HEK293 (cell line): ENCODE data around the gene MLPH.

ENCODE experiments used
- CTCF ChIA-PET: fragments of 350-600 bp; formaldehyde crosslinking; extraction: SDS; loops from one replicate; lab custom pipeline; 2021; ENCODE audit warnings: antibody characterized with exemption; lab: Yijun Ruan, JAX
- POLR2A ChIA-PET: fragments of 300-600 bp; formaldehyde crosslinking; extraction: SDS; loops from one replicate; lab custom pipeline; 2020; ENCODE audit warnings: antibody characterized with exemption, inconsistent platforms; lab: Yijun Ruan, JAX
- H3K27ac ChIP-seq: fragments of 200-500 bp; sonication (Bioruptor generic); 2 replicates; pipeline ENCODE4 v1.5.1; 2014; ENCODE audit warnings: low read depth, low read length, control low read depth, inconsistent platforms; ENCODE audit errors: extremely low read depth
- H3K36me3 ChIP-seq, 2 experiments: fragments of 200-500 bp in 1 of 2; sonication (Bioruptor generic) in 1 of 2; 1 replicate in 1 of 2; 2 replicates in 1 of 2; pipeline ENCODE4 v1.5.1; 2014 to 2017; ENCODE audit warnings: inconsistent platforms in 2 of 2, low read length in 2 of 2; ENCODE audit not compliant: control insufficient read depth in 2 of 2, insufficient read depth in 1 of 2
- H3K4me1 ChIP-seq: fragments of 200-500 bp; sonication (Bioruptor generic); 2 replicates; pipeline ENCODE4 v1.5.1; 2014; ENCODE audit warnings: mild to moderate bottlenecking, low read length, inconsistent platforms; ENCODE audit not compliant: control insufficient read depth, insufficient read depth
- H3K4me3 ChIP-seq: 2 replicates; pipeline ENCODE4 v1.5.1; 2011; ENCODE audit warnings: low read depth, mild to moderate bottlenecking, control low read depth, low read length, moderate library complexity
- H3K9me3 ChIP-seq: fragments of 200-500 bp; sonication (Bioruptor generic); 2 replicates; pipeline ENCODE4 v1.5.1; 2014; ENCODE audit warnings: low read depth, low read length, inconsistent platforms; ENCODE audit not compliant: control insufficient read depth, insufficient read depth
- GLI2 ChIP-seq: fragments of 450-650 bp; formaldehyde crosslinking; IDR thresholded peaks from 2 replicates; pipeline ENCODE4; 2017; ENCODE audit warnings: missing biosample characterization, missing genetic modification characterization, low read depth, borderline replicate concordance
- KLF7 ChIP-seq: fragments of 450-650 bp; formaldehyde crosslinking; IDR thresholded peaks from 2 replicates; pipeline ENCODE4 v1.5.1; 2016; ENCODE audit warnings: missing biosample characterization, missing genetic modification characterization, borderline replicate concordance
- REPIN1 ChIP-seq: fragments of 450-650 bp; formaldehyde crosslinking; IDR thresholded peaks from 2 replicates; pipeline ENCODE4 v1.5.1; 2017; ENCODE audit warnings: missing biosample characterization, missing genetic modification characterization, low read depth
- SCRT2 ChIP-seq: fragments of 450-650 bp; formaldehyde crosslinking; IDR thresholded peaks from 2 replicates; pipeline ENCODE4 v1.5.1; 2016; ENCODE audit warnings: missing biosample characterization, missing genetic modification characterization
- ZFP3 ChIP-seq: fragments of 450-650 bp; formaldehyde crosslinking; IDR thresholded peaks from 2 replicates; pipeline ENCODE4 v1.5.1; 2016; ENCODE audit warnings: low read depth, missing biosample characterization, missing genetic modification characterization
- ZIC2 ChIP-seq: fragments of 450-650 bp; formaldehyde crosslinking; IDR thresholded peaks from 2 replicates; pipeline ENCODE4 v1.5.1; 2016; ENCODE audit warnings: missing biosample characterization, missing genetic modification characterization
- ZNF10 ChIP-seq: fragments of 450-650 bp; formaldehyde crosslinking; IDR thresholded peaks from 2 replicates; pipeline ENCODE4 v1.5.1; 2017; ENCODE audit warnings: missing biosample characterization, missing genetic modification characterization
- ZNF112 ChIP-seq: fragments of 450-650 bp; formaldehyde crosslinking; IDR thresholded peaks from 2 replicates; pipeline ENCODE4 v1.5.0; 2017; ENCODE audit warnings: missing biosample characterization, missing genetic modification characterization
- ZNF133 ChIP-seq: fragments of 450-650 bp; formaldehyde crosslinking; IDR thresholded peaks from 2 replicates; pipeline ENCODE4 v1.5.1; 2016; ENCODE audit warnings: missing biosample characterization, missing genetic modification characterization
- ZNF175 ChIP-seq: fragments of 450-650 bp; formaldehyde crosslinking; IDR thresholded peaks from 2 replicates; pipeline ENCODE4 v1.5.1; 2016; ENCODE audit warnings: missing biosample characterization, missing genetic modification characterization
- ZNF274 ChIP-seq, 2 experiments: fragments of 200-500 bp in 1 of 2; fragments of 450-650 bp in 1 of 2; sonication (Bioruptor generic) in 1 of 2; formaldehyde crosslinking in 1 of 2; IDR thresholded peaks; 2 replicates each; pipeline versions ENCODE4 v1.5.1 to v1.6.1; 2014 to 2016; ENCODE audit warnings: borderline replicate concordance in 1 of 2, inconsistent platforms in 1 of 2, low read length in 1 of 2, missing biosample characterization in 1 of 2, missing genetic modification characterization in 1 of 2
- ZNF404 ChIP-seq: fragments of 450-650 bp; formaldehyde crosslinking; IDR thresholded peaks from 2 replicates; pipeline ENCODE4 v1.5.1; 2017; ENCODE audit warnings: missing biosample characterization, missing genetic modification characterization
- ZNF423 ChIP-seq: fragments of 450-650 bp; formaldehyde crosslinking; IDR thresholded peaks from 2 replicates; pipeline ENCODE4 v1.5.1; 2016; ENCODE audit warnings: missing biosample characterization, missing genetic modification characterization
- ZNF514 ChIP-seq: fragments of 450-650 bp; formaldehyde crosslinking; IDR thresholded peaks from 2 replicates; pipeline ENCODE4 v1.5.1; 2016; ENCODE audit warnings: missing biosample characterization, missing genetic modification characterization
- ZNF555 ChIP-seq: fragments of 450-650 bp; formaldehyde crosslinking; conservative IDR thresholded peaks from 2 replicates; pipeline ENCODE4 v1.5.1; 2017; ENCODE audit warnings: missing biosample characterization, mild to moderate bottlenecking, missing genetic modification characterization, inconsistent platforms
- ZNF621 ChIP-seq: fragments of 450-650 bp; formaldehyde crosslinking; IDR thresholded peaks from 2 replicates; pipeline ENCODE4 v1.5.1; 2017; ENCODE audit warnings: missing biosample characterization, missing genetic modification characterization
- ZNF654 ChIP-seq: fragments of 450-650 bp; formaldehyde crosslinking; IDR thresholded peaks from 2 replicates; pipeline ENCODE4 v1.5.1; 2016; ENCODE audit warnings: low read depth, missing biosample characterization, missing genetic modification characterization
- ZNF768 ChIP-seq: fragments of 450-650 bp; formaldehyde crosslinking; IDR thresholded peaks from 2 replicates; pipeline ENCODE4 v1.5.1; 2018; ENCODE audit warnings: missing biosample characterization, mild to moderate bottlenecking, missing genetic modification characterization
- TF ChIP-seq, protein P1 (sequence below): fragments of 450-650 bp; formaldehyde crosslinking; IDR thresholded peaks from 2 replicates; pipeline ENCODE4 v1.5.1; 2016; ENCODE audit warnings: missing biosample characterization, missing genetic modification characterization, borderline replicate concordance
- TF ChIP-seq, protein P2 (sequence below): fragments of 450-650 bp; formaldehyde crosslinking; IDR thresholded peaks from 2 replicates; pipeline ENCODE4 v1.5.1; 2016; ENCODE audit warnings: missing biosample characterization, missing genetic modification characterization
- TF ChIP-seq, protein P3 (sequence below): fragments of 450-650 bp; formaldehyde crosslinking; IDR thresholded peaks from 2 replicates; pipeline ENCODE4 v1.5.1; 2016; ENCODE audit warnings: missing biosample characterization, missing genetic modification characterization
- TF ChIP-seq, protein P4 (sequence below): fragments of 450-650 bp; formaldehyde crosslinking; IDR thresholded peaks from 2 replicates; pipeline ENCODE4 v1.5.1; 2016; ENCODE audit warnings: missing biosample characterization, missing genetic modification characterization
- TF ChIP-seq, protein P5 (sequence below): fragments of 450-650 bp; formaldehyde crosslinking; IDR thresholded peaks from 2 replicates; pipeline ENCODE4 v1.5.1; 2016; ENCODE audit warnings: missing biosample characterization, missing genetic modification characterization
- TF ChIP-seq, protein P6 (sequence below): fragments of 450-650 bp; formaldehyde crosslinking; IDR thresholded peaks from 2 replicates; pipeline ENCODE4 v1.5.1; 2016; ENCODE audit warnings: missing biosample characterization, missing genetic modification characterization

MLPH gene

DNA sequence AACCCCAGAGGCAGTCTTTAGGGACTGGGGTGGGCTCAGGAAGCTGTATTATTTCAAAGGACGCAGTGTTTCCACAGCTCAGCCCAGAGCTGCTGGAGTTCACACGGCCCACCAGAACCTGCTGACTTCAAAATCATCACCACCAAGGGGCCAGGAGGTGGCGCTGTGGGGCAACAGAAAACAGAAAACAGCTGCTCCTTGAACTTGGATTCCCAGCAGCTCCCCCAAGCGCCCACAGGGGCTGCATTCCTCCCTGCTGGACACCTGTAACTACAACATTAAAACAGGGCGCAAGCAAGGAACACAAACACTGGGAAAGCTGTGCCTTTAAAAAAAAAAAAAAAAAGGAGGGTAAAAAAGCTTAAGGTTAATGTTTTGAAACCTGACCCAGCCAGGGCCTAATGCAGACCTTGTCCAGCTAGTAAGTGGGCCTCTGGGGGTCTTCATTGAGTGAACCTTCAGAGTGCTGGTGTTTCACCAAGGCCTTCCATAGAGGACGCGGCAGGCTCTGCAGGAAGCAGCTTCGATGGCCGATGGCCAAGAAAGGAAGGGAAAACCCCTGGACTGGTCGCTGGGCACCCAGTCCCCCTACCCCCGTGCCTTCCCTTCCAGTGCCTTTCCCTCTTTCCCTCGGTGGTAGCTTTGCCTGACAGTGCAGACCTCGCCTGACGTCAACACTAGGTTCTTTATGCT is 25.9 kb downstream of the MLPH start:
- ChIA-PET CTCF (interaction anchor here (0.5 to 11.8 kb wide), 77 partner anchors 10 to 1204 kb away, joined by 3 to 256 read pairs (median 4); partner anchors contain the start of genes COPS8 and RAB17), POLR2A (interaction anchor here (0.9 to 1.8 kb wide), 4 partner anchors 10 to 92 kb away, joined by 3 to 6 read pairs (median 3); no protein-coding TSS in a partner anchor)
- Histone ChIP-seq H3K4me1 (no peaks in the 10 kb centered on the region), H3K36me3 (no peaks in the 10 kb centered on the region), H3K9me3 (no peaks in the 10 kb centered on the region), H3K4me3 (no peak overlapping the region), H3K27ac (no peak overlapping the region)
- TF ChIP-seq, protein P1, sequence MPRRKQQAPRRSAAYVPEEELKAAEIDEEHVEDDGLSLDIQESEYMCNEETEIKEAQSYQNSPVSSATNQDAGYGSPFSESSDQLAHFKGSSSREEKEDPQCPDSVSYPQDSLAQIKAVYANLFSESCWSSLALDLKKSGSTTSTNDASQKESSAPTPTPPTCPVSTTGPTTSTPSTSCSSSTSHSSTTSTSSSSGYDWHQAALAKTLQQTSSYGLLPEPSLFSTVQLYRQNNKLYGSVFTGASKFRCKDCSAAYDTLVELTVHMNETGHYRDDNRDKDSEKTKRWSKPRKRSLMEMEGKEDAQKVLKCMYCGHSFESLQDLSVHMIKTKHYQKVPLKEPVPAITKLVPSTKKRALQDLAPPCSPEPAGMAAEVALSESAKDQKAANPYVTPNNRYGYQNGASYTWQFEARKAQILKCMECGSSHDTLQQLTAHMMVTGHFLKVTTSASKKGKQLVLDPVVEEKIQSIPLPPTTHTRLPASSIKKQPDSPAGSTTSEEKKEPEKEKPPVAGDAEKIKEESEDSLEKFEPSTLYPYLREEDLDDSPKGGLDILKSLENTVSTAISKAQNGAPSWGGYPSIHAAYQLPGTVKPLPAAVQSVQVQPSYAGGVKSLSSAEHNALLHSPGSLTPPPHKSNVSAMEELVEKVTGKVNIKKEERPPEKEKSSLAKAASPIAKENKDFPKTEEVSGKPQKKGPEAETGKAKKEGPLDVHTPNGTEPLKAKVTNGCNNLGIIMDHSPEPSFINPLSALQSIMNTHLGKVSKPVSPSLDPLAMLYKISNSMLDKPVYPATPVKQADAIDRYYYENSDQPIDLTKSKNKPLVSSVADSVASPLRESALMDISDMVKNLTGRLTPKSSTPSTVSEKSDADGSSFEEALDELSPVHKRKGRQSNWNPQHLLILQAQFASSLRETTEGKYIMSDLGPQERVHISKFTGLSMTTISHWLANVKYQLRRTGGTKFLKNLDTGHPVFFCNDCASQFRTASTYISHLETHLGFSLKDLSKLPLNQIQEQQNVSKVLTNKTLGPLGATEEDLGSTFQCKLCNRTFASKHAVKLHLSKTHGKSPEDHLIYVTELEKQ (tag by site-specific recombination), result no peak
- TF ChIP-seq ZNF133 (tag by site-specific recombination) (no peak), ZNF514 (tag by site-specific recombination) (no peak), ZIC2 (tag by site-specific recombination) (peak; percentile 38), ZNF654 (peak; percentile 85), ZNF274 (IDR thresholded peaks at IDR 0.05; ENCODE audit: low read length) (no peak), ZNF274 (tag by site-specific recombination; IDR thresholded peaks at IDR 0.05; ENCODE audit: borderline replicate concordance) (no peak), ZNF555 (no peak), ZNF175 (tag by site-specific recombination) (no peak), GLI2 (tag by site-specific recombination) (no peak), REPIN1 (tag by site-specific recombination) (no peak), ZFP3 (tag by site-specific recombination) (no peak), KLF7 (tag by site-specific recombination) (no peak), ZNF423 (tag by site-specific recombination) (no peak), ZNF10 (tag by site-specific recombination) (peak; percentile 46; the same call in 1 of the 2 replicates), SCRT2 (tag by site-specific recombination) (peak; percentile 91), ZNF768 (tag by site-specific recombination) (no peak), ZNF112 (tag by site-specific recombination) (no peak), ZNF621 (tag by site-specific recombination) (no peak), ZNF404 (no peak)
- TF ChIP-seq, protein P2, sequence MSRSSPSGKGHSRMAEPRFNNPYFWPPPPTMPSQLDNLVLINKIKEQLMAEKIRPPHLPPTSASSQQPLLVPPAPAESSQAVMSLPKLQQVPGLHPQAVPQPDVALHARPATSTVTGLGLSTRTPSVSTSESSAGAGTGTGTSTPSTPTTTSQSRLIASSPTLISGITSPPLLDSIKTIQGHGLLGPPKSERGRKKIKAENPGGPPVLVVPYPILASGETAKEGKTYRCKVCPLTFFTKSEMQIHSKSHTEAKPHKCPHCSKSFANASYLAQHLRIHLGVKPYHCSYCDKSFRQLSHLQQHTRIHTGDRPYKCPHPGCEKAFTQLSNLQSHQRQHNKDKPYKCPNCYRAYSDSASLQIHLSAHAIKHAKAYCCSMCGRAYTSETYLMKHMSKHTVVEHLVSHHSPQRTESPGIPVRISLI (tag by site-specific recombination), result no peak
- TF ChIP-seq, protein P3, sequence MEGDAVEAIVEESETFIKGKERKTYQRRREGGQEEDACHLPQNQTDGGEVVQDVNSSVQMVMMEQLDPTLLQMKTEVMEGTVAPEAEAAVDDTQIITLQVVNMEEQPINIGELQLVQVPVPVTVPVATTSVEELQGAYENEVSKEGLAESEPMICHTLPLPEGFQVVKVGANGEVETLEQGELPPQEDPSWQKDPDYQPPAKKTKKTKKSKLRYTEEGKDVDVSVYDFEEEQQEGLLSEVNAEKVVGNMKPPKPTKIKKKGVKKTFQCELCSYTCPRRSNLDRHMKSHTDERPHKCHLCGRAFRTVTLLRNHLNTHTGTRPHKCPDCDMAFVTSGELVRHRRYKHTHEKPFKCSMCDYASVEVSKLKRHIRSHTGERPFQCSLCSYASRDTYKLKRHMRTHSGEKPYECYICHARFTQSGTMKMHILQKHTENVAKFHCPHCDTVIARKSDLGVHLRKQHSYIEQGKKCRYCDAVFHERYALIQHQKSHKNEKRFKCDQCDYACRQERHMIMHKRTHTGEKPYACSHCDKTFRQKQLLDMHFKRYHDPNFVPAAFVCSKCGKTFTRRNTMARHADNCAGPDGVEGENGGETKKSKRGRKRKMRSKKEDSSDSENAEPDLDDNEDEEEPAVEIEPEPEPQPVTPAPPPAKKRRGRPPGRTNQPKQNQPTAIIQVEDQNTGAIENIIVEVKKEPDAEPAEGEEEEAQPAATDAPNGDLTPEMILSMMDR, result peak; percentile 93
- TF ChIP-seq, protein P4, sequence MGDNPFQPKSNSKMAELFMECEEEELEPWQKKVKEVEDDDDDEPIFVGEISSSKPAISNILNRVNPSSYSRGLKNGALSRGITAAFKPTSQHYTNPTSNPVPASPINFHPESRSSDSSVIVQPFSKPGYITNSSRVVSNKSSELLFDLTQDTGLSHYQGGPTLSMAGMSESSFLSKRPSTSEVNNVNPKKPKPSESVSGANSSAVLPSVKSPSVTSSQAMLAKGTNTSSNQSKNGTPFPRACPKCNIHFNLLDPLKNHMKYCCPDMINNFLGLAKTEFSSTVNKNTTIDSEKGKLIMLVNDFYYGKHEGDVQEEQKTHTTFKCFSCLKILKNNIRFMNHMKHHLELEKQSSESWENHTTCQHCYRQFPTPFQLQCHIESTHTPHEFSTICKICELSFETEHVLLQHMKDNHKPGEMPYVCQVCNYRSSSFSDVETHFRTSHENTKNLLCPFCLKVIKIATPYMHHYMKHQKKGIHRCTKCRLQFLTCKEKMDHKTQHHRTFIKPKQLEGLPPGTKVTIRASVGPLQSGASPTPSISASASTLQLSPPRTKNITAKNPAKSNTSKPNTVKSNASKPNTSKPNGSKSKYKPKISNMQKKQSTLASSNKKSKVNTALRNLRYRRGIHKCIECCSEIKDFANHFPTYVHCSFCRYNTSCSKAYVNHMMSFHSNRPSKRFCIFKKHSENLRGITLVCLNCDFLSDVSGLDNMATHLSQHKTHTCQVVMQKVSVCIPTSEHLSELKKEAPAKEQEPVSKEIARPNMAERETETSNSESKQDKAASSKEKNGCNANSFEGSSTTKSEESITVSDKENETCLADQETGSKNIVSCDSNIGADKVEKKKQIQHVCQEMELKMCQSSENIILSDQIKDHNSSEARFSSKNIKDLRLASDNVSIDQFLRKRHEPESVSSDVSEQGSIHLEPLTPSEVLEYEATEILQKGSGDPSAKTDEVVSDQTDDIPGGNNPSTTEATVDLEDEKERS, result no peak
- TF ChIP-seq, protein P5, sequence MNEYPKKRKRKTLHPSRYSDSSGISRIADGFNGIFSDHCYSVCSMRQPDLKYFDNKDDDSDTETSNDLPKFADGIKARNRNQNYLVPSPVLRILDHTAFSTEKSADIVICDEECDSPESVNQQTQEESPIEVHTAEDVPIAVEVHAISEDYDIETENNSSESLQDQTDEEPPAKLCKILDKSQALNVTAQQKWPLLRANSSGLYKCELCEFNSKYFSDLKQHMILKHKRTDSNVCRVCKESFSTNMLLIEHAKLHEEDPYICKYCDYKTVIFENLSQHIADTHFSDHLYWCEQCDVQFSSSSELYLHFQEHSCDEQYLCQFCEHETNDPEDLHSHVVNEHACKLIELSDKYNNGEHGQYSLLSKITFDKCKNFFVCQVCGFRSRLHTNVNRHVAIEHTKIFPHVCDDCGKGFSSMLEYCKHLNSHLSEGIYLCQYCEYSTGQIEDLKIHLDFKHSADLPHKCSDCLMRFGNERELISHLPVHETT, result no peak
- TF ChIP-seq, protein P6, sequence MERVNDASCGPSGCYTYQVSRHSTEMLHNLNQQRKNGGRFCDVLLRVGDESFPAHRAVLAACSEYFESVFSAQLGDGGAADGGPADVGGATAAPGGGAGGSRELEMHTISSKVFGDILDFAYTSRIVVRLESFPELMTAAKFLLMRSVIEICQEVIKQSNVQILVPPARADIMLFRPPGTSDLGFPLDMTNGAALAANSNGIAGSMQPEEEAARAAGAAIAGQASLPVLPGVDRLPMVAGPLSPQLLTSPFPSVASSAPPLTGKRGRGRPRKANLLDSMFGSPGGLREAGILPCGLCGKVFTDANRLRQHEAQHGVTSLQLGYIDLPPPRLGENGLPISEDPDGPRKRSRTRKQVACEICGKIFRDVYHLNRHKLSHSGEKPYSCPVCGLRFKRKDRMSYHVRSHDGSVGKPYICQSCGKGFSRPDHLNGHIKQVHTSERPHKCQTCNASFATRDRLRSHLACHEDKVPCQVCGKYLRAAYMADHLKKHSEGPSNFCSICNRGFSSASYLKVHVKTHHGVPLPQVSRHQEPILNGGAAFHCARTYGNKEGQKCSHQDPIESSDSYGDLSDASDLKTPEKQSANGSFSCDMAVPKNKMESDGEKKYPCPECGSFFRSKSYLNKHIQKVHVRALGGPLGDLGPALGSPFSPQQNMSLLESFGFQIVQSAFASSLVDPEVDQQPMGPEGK (tag by site-specific recombination), result 0 out of 2 replicates have a peak, but pooled peaks have one; percentile 19
